Measurements from ENCODE around the gene ICA1.

Gene ICA1

GRCh38 chr7:8169171-8169570, 92.8 kb downstream of the ICA1 start:
- TF ChIP-seq CTCF (IDR thresholded peaks at IDR 0.05; ENCODE audit: low read depth, low read length) = no peak
- H3K4me3 ChIP-seq (ENCODE audit: low read depth, low read length) = no peak overlapping the region
- DNase-seq (ENCODE audit: low read depth, low spot score) = no peak
- in situ Hi-C loops (cut with HindIII; ENCODE audit: low sequenced_read_pairs) = no loop called here

- no peak for TF ChIP-seq CTCF (IDR thresholded peaks at IDR 0.05; ENCODE audit: low read depth, low read length)
- in situ Hi-C loops (cut with HindIII; ENCODE audit: low sequenced_read_pairs) = no loop called here
- H3K4me3 ChIP-seq (ENCODE audit: low read depth, low read length) = no peak overlapping the region
- DNase-seq (ENCODE audit: low read depth, low spot score) = no peak
Measured at GRCh38 chr7:8168336-8168735, 93.6 kb downstream of the ICA1 start.

GRCh38 chr7:8165150-8165549, 96.8 kb downstream of the ICA1 start:
- no peak for TF ChIP-seq CTCF (IDR thresholded peaks at IDR 0.05; ENCODE audit: low read depth, low read length)
- H3K4me3 ChIP-seq (ENCODE audit: low read depth, low read length) = no peak overlapping the region
- DNase-seq (ENCODE audit: low read depth, low spot score) = no peak
- in situ Hi-C loops (cut with HindIII; ENCODE audit: low sequenced_read_pairs) = no loop called here

- no peak for TF ChIP-seq CTCF (IDR thresholded peaks at IDR 0.05; ENCODE audit: low read depth, low read length)
- DNase-seq (ENCODE audit: low read depth, low spot score) = no peak
- H3K4me3 ChIP-seq (ENCODE audit: low read depth, low read length) = no peak overlapping the region
- in situ Hi-C loops (cut with HindIII; ENCODE audit: low sequenced_read_pairs) = no loop called here
Measured at GRCh38 chr7:8162181-8162580, 99.8 kb downstream of the ICA1 start.

GRCh38 chr7:8161364-8161828, 100.6 kb downstream of the ICA1 start:
- DNase-seq (ENCODE audit: low read depth, low spot score) = no peak
- no peak for TF ChIP-seq CTCF (IDR thresholded peaks at IDR 0.05; ENCODE audit: low read depth, low read length)
- in situ Hi-C loops (cut with HindIII; ENCODE audit: low sequenced_read_pairs) = no loop called here
- no peak overlapping the region for H3K4me3 ChIP-seq (ENCODE audit: low read depth, low read length)

GRCh38 chr7:8160779-8161345, 101.1 kb downstream of the ICA1 start:
- TF ChIP-seq CTCF (IDR thresholded peaks at IDR 0.05; ENCODE audit: low read depth, low read length) = no peak
- DNase-seq (ENCODE audit: low read depth, low spot score) = no peak
- H3K4me3 ChIP-seq (ENCODE audit: low read depth, low read length) = no peak overlapping the region
- in situ Hi-C loops (cut with HindIII; ENCODE audit: low sequenced_read_pairs) = no loop called here

- no peak for DNase-seq (ENCODE audit: low read depth, low spot score)
- no peak for TF ChIP-seq CTCF (IDR thresholded peaks at IDR 0.05; ENCODE audit: low read depth, low read length)
- in situ Hi-C loops (cut with HindIII; ENCODE audit: low sequenced_read_pairs) = no loop called here
- no peak overlapping the region for H3K4me3 ChIP-seq (ENCODE audit: low read depth, low read length)
Measured at GRCh38 chr7:8160250-8160649, 101.7 kb downstream of the ICA1 start.

Measured in astrocyte of the spinal cord (primary cell).